BLaER1 (cell line): ENCODE measurements around the gene ROMO1.
"Not testable (repeated sequence)": the region's sequence is repeated elsewhere in the genome, so short reads cannot be mapped to it uniquely, and the experiment has no call there.

ENCODE experiments used
- H3K27ac ChIP-seq: shearing (Covaris generic); formaldehyde crosslinking; 2 replicates; pipeline ENCODE4 v1.8.1; 2022
- H3K27me3 ChIP-seq: shearing (Covaris generic); formaldehyde crosslinking; 2 replicates; pipeline ENCODE4 v1.8.1; 2022
- H3K36me3 ChIP-seq: shearing (Covaris generic); formaldehyde crosslinking; 2 replicates; pipeline ENCODE4 v1.8.1; 2022
- H3K4me1 ChIP-seq: shearing (Covaris generic); formaldehyde crosslinking; 2 replicates; pipeline ENCODE4 v1.8.1; 2022
- H3K4me2 ChIP-seq: shearing (Covaris generic); formaldehyde crosslinking; 2 replicates; pipeline ENCODE4 v1.8.1; 2022
- H3K4me3 ChIP-seq: shearing (Covaris generic); formaldehyde crosslinking; 2 replicates; pipeline ENCODE4 v1.8.1; 2022
- H3K9ac ChIP-seq: shearing (Covaris generic); formaldehyde crosslinking; 2 replicates; pipeline ENCODE4 v1.8.1; 2022
- H3K9me3 ChIP-seq: shearing (Covaris generic); formaldehyde crosslinking; 2 replicates; pipeline ENCODE4 v1.8.1; 2022
- H4K20me1 ChIP-seq: shearing (Covaris generic); formaldehyde crosslinking; 2 replicates; pipeline ENCODE4 v1.8.1; 2022
- Cebpa-rat ChIP-seq: shearing (Covaris generic); IDR thresholded peaks from 2 replicates; pipeline ENCODE4 v1.8.1; 2022

Gene ROMO1

GRCh38 chr20:35719717-35720116, 20.5 kb downstream of the ROMO1 start:
- Histone ChIP-seq H3K4me2 (no peak overlapping the region), H3K27me3 (no peaks in the 10 kb centered on the region), H3K36me3 (peaks cover 100% of the 10 kb centered on the region), H3K9ac (no peak overlapping the region), H4K20me1 (peaks cover 100% of the 10 kb centered on the region), H3K4me3 (no peak overlapping the region), H3K4me1 (peaks cover 17% of the 10 kb centered on the region), H3K9me3 (no peaks in the 10 kb centered on the region), H3K27ac (no peak overlapping the region)
- TF ChIP-seq Cebpa-rat: no peak

GRCh38 chr20:35720165-35721123, 21.2 kb downstream of the ROMO1 start:
- Histone ChIP-seq H3K27me3 (no peaks in the 10 kb centered on the region), H3K4me3 (no peak overlapping the region), H4K20me1 (peaks cover 100% of the 10 kb centered on the region)

GRCh38 chr20:35721219-35721618, 22.0 kb downstream of the ROMO1 start:
- no peak for TF ChIP-seq Cebpa-rat
- Histone ChIP-seq H3K9me3 (no peaks in the 10 kb centered on the region), H4K20me1 (peaks cover 100% of the 10 kb centered on the region), H3K36me3 (peaks cover 100% of the 10 kb centered on the region), H3K4me3 (no peak overlapping the region), H3K4me2 (no peak overlapping the region), H3K27ac (no peak overlapping the region), H3K4me1 (peaks cover 2% of the 10 kb centered on the region), H3K27me3 (no peaks in the 10 kb centered on the region), H3K9ac (no peak overlapping the region)

More at GRCh38 chr20:35720165-35721123, 21.2 kb downstream of the ROMO1 start:
- peaks cover 10% of the 10 kb centered on the region for H3K4me1 ChIP-seq
- H3K36me3 ChIP-seq: peaks cover 100% of the 10 kb centered on the region
- H3K9me3 ChIP-seq: no peaks in the 10 kb centered on the region
- H3K27ac ChIP-seq: no peak overlapping the region
- no peak overlapping the region for H3K9ac ChIP-seq
- no peak for TF ChIP-seq Cebpa-rat
- H3K4me2 ChIP-seq: no peak overlapping the region

- Histone ChIP-seq H3K4me1 (no peaks in the 10 kb centered on the region), H3K36me3 (peaks cover 100% of the 10 kb centered on the region), H3K9me3 (no peaks in the 10 kb centered on the region), H3K27me3 (no peaks in the 10 kb centered on the region), H4K20me1 (peaks cover 100% of the 10 kb centered on the region), H3K9ac (no peak overlapping the region), H3K4me3 (no peak overlapping the region), H3K27ac (no peak overlapping the region), H3K4me2 (no peak overlapping the region)
- TF ChIP-seq Cebpa-rat: no peak
Observed at GRCh38 chr20:35721621-35722020, 22.4 kb downstream of the ROMO1 start.

GRCh38 chr20:35723275-35723639, 24.1 kb downstream of the ROMO1 start:
- H4K20me1 ChIP-seq: peaks cover 100% of the 10 kb centered on the region

GRCh38 chr20:35723652-35724320, 24.6 kb downstream of the ROMO1 start:
- not testable (repeated sequence) for H3K27ac ChIP-seq, H3K4me3 ChIP-seq

More at GRCh38 chr20:35723275-35723639, 24.1 kb downstream of the ROMO1 start:
- peaks cover 100% of the 10 kb centered on the region for H3K36me3 ChIP-seq
- H3K9ac ChIP-seq, H3K4me1 ChIP-seq, H3K4me2 ChIP-seq, H3K27me3 ChIP-seq, H3K4me3 ChIP-seq, H3K27ac ChIP-seq, H3K9me3 ChIP-seq: not testable (repeated sequence)

GRCh38 chr20:35724321-35725230, 25.4 kb downstream of the ROMO1 start:
- Histone ChIP-seq H3K9me3 (no peaks in the 10 kb centered on the region), H3K27ac (no peak overlapping the region), H3K9ac (no peak overlapping the region), H4K20me1 (peaks cover 100% of the 10 kb centered on the region), H3K4me1 (no peaks in the 10 kb centered on the region), H3K4me2 (no peak overlapping the region), H3K36me3 (peaks cover 100% of the 10 kb centered on the region), H3K27me3 (no peaks in the 10 kb centered on the region), H3K4me3 (no peak overlapping the region)
- TF ChIP-seq Cebpa-rat: no peak

More at GRCh38 chr20:35723652-35724320, 24.6 kb downstream of the ROMO1 start:
- not testable (repeated sequence) for H3K4me1 ChIP-seq, H3K27me3 ChIP-seq, H3K4me2 ChIP-seq, H3K9ac ChIP-seq, H3K9me3 ChIP-seq
- H4K20me1 ChIP-seq: peaks cover 100% of the 10 kb centered on the region
- H3K36me3 ChIP-seq: peaks cover 100% of the 10 kb centered on the region

- Histone ChIP-seq H3K36me3 (peaks cover 100% of the 10 kb centered on the region), H4K20me1 (peaks cover 100% of the 10 kb centered on the region), H3K4me3 (no peak overlapping the region), H3K27me3 (no peaks in the 10 kb centered on the region), H3K27ac (no peak overlapping the region), H3K4me2 (no peak overlapping the region), H3K9ac (no peak overlapping the region), H3K9me3 (no peaks in the 10 kb centered on the region), H3K4me1 (no peaks in the 10 kb centered on the region)
- no peak; the same call in 1 of the 2 replicates for TF ChIP-seq Cebpa-rat
Observed at GRCh38 chr20:35726842-35727711, 27.9 kb downstream of the ROMO1 start.
